H9 (cell line): ENCODE measurements around the gene PITRM1. TPM values are rescaled to one million over a fixed set of nuclear protein-coding genes. Genes with fewer than 3 reads are reported as not detected.

Source experiments
- DNase-seq: peaks from one replicate; pipeline ENCODE4 v3.0.0-alpha.2; 2017
- H2AFZ ChIP-seq: one replicate; pipeline ENCODE4 v1.6.1; 2013; ENCODE audit warnings: mild to moderate bottlenecking, low read length, control low read depth, moderate library complexity
- H2AK5ac ChIP-seq: 2 replicates; pipeline ENCODE4 v1.6.1; 2013; ENCODE audit warnings: low read length, control low read depth, mixed read lengths; ENCODE audit not compliant: insufficient read length
- H2BK120ac ChIP-seq: one replicate; pipeline ENCODE4 v1.6.1; 2013; ENCODE audit warnings: low read depth, mild to moderate bottlenecking, low read length, control low read depth, inconsistent platforms; ENCODE audit not compliant: poor library complexity, severe bottlenecking
- H2BK12ac ChIP-seq: 2 replicates; pipeline ENCODE4 v1.6.1; 2013; ENCODE audit warnings: low read length, control low read depth, mixed read lengths, low read depth; ENCODE audit not compliant: insufficient read length
- H2BK15ac ChIP-seq: 2 replicates; pipeline ENCODE4 v1.6.1; 2013; ENCODE audit warnings: low read depth, low read length, control low read depth
- H2BK20ac ChIP-seq: one replicate; pipeline ENCODE4 v1.6.1; 2013; ENCODE audit warnings: low read depth, mild to moderate bottlenecking, low read length, control low read depth, inconsistent platforms; ENCODE audit not compliant: poor library complexity, severe bottlenecking
- H2BK5ac ChIP-seq: 2 replicates; pipeline ENCODE4 v1.6.1; 2013; ENCODE audit warnings: low read length, control low read depth, mixed read lengths; ENCODE audit not compliant: insufficient read length
- H3K14ac ChIP-seq: 2 replicates; pipeline ENCODE4 v1.6.1; 2013; ENCODE audit warnings: low read length, control low read depth; ENCODE audit not compliant: insufficient read depth
- H3K18ac ChIP-seq: 2 replicates; pipeline ENCODE4 v1.6.1; 2013; ENCODE audit warnings: low read depth, mild to moderate bottlenecking, mixed read lengths, low read length, control low read depth; ENCODE audit not compliant: insufficient read length
- H3K23ac ChIP-seq: 2 replicates; pipeline ENCODE4 v1.6.1; 2013; ENCODE audit warnings: low read length, control low read depth, mixed read lengths, low read depth; ENCODE audit not compliant: insufficient read length
- H3K23me2 ChIP-seq: 2 replicates; pipeline ENCODE4 v1.6.1; 2013; ENCODE audit warnings: low read depth, mild to moderate bottlenecking, mixed read lengths, low read length, control low read depth; ENCODE audit not compliant: insufficient read length, poor library complexity, severe bottlenecking
- H3K27ac ChIP-seq: 2 replicates; pipeline ENCODE4 v1.5.1; 2013; ENCODE audit warnings: low read length, control low read depth, mixed read lengths, low read depth; ENCODE audit not compliant: insufficient read length
- H3K27me3 ChIP-seq: 2 replicates; pipeline ENCODE4 v1.6.1; 2013; ENCODE audit warnings: low read length, control low read depth, inconsistent platforms; ENCODE audit not compliant: insufficient read depth
- H3K4ac ChIP-seq: 2 replicates; pipeline ENCODE4 v1.6.1; 2013; ENCODE audit warnings: low read depth, mild to moderate bottlenecking, control low read depth, inconsistent platforms, low read length, moderate library complexity
- H3K4me1 ChIP-seq: 2 replicates; pipeline ENCODE4 v1.6.1; 2013; ENCODE audit warnings: low read length, control low read depth, inconsistent platforms; ENCODE audit not compliant: insufficient read depth
- H3K4me2 ChIP-seq: 2 replicates; pipeline ENCODE4 v1.6.1; 2013; ENCODE audit warnings: low read length, control low read depth, mixed read lengths; ENCODE audit not compliant: insufficient read length, insufficient read depth
- H3K56ac ChIP-seq: 2 replicates; pipeline ENCODE4 v1.6.1; 2013; ENCODE audit warnings: low read depth, mild to moderate bottlenecking, mixed read lengths, low read length, control low read depth; ENCODE audit not compliant: insufficient read length
- H3K79me1 ChIP-seq: 2 replicates; pipeline ENCODE4 v1.6.1; 2013; ENCODE audit warnings: low read depth, mild to moderate bottlenecking, moderate library complexity, low read length, control low read depth, inconsistent platforms; ENCODE audit not compliant: insufficient read depth, poor library complexity, severe bottlenecking
- H3K79me2 ChIP-seq: 2 replicates; pipeline ENCODE4 v1.6.1; 2013; ENCODE audit warnings: low read length, control low read depth, inconsistent platforms; ENCODE audit not compliant: insufficient read depth
- H3K9ac ChIP-seq: 2 replicates; pipeline ENCODE4 v1.6.1; 2013; ENCODE audit warnings: low read length, control low read depth, mixed read lengths; ENCODE audit not compliant: insufficient read length; ENCODE audit errors: extremely low read depth
- H3K9me3 ChIP-seq: one replicate; pipeline ENCODE4 v1.6.1; 2013; ENCODE audit warnings: low read depth, low read length, inconsistent platforms; ENCODE audit not compliant: control insufficient read depth
- H3T11ph ChIP-seq: one replicate; pipeline ENCODE4 v1.6.1; 2013; ENCODE audit warnings: mild to moderate bottlenecking, low read length, control low read depth, inconsistent platforms
- H4K20me1 ChIP-seq: one replicate; pipeline ENCODE4 v1.6.1; 2013; ENCODE audit not compliant: control insufficient read depth, insufficient read length, insufficient read depth
- H4K5ac ChIP-seq: 2 replicates; pipeline ENCODE4 v1.6.1; 2013; ENCODE audit warnings: low read depth, mild to moderate bottlenecking, mixed read lengths, low read length, control low read depth; ENCODE audit not compliant: insufficient read length
- H4K8ac ChIP-seq: replicated peaks from 2 replicates; pipeline ENCODE4 v1.6.1; 2013; ENCODE audit warnings: low read length, control low read depth, mixed read lengths, low read depth; ENCODE audit not compliant: insufficient read length
- H4K91ac ChIP-seq: 2 replicates; pipeline ENCODE4 v1.6.1; 2013; ENCODE audit warnings: low read depth, mild to moderate bottlenecking, moderate library complexity, mixed read lengths, low read length, control low read depth; ENCODE audit not compliant: insufficient read length
- H3K27ac Mint-ChIP-seq, 3 experiments: 2 replicates in 2 of 3; 3 replicates in 1 of 3; pipeline ENCODE4 v1.8.0; 2020 to 2021; ENCODE audit warnings: mixed read lengths in 3 of 3, mild to moderate bottlenecking in 1 of 3, moderate library complexity in 1 of 3
- H3K27me3 Mint-ChIP-seq: 2 replicates; pipeline ENCODE4 v1.8.0; 2021; ENCODE audit warnings: low read depth, mild to moderate bottlenecking, moderate library complexity, mixed read lengths
- H3K36me3 Mint-ChIP-seq, 3 experiments: 2 replicates in 2 of 3; 3 replicates in 1 of 3; pipeline ENCODE4 v1.8.0; 2020 to 2021; ENCODE audit warnings: low read depth in 3 of 3, mixed read lengths in 3 of 3; ENCODE audit not compliant: insufficient read depth in 1 of 3
- H3K4me1 Mint-ChIP-seq, 2 experiments: 2 replicates each; pipeline ENCODE4 v1.8.0; 2020; ENCODE audit warnings: mixed read lengths in 2 of 2
- H3K4me3 Mint-ChIP-seq, 2 experiments: 2 replicates in 1 of 2; 3 replicates in 1 of 2; pipeline ENCODE4 v1.8.0; 2020 to 2021; ENCODE audit warnings: mild to moderate bottlenecking in 2 of 2, mixed read lengths in 2 of 2, moderate library complexity in 1 of 2
- H3K9me3 Mint-ChIP-seq, 2 experiments: 2 replicates in 1 of 2; 3 replicates in 1 of 2; pipeline ENCODE4 v1.8.0; 2020; ENCODE audit warnings: mild to moderate bottlenecking in 2 of 2, mixed read lengths in 2 of 2, moderate library complexity in 1 of 2
- WGBS: extraction: QIAGEN DNeasy Blood & Tissue Kit; methylation state at CpG from one replicate; pipeline ENCODE4 v1.1.7; 2013; ENCODE audit warnings: missing lambda C conversion rate, low lambda C conversion rate, mixed read lengths; ENCODE audit not compliant: insufficient read length; ENCODE audit errors: extremely low coverage; 5-methylcytosine and 5-hydroxymethylcytosine counted together
- total RNA-seq: library from RNA; stranded (reverse); gene quantifications from 2 replicates; pipeline ENCODE4 v1.2.1, GENCODE V29; 2021
- TF ChIP-seq, protein P1 (sequence below): fragments of 200-600 bp; sonication (generic); conservative IDR thresholded peaks from 3 replicates; pipeline ENCODE4 v1.8.0; 2021; ENCODE audit warnings: antibody characterized with exemption, mild to moderate bottlenecking

The PITRM1 gene
- total RNA-seq, 1 experiment from 2014 or later = 27.8 TPM

DNA sequence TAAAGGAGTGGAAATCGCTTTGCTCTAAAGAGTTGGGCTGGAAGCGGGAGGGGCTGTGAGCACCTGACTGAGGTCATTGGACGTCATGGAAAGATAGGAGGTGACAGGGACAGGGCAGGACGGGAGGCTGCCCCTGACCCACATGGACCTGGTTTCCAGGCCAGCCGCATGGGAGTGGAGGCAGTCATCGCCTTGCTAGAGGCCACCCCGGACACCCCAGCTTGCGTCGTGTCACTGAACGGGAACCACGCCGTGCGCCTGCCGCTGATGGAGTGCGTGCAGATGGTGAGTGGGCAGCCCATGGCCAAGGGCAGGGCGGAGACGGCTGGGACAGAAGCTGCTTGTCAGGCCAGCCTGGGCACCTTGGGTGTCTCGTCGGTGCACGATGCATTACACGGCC is 63.4 kb downstream of the PITRM1 start:
- no peaks in the 10 kb centered on the region for H3K79me1 ChIP-seq
- no peak overlapping the region for H3K4me2 ChIP-seq
- H3K79me2 ChIP-seq = no peaks in the 10 kb centered on the region
- no peak overlapping the region for H2BK12ac ChIP-seq
- no peak overlapping the region for H3T11ph ChIP-seq
- H3K27me3 Mint-ChIP-seq = no peaks in the 10 kb centered on the region
- no peak overlapping the region for H2BK120ac ChIP-seq
- no peak overlapping the region for H3K4ac ChIP-seq
- TF ChIP-seq, protein P1, sequence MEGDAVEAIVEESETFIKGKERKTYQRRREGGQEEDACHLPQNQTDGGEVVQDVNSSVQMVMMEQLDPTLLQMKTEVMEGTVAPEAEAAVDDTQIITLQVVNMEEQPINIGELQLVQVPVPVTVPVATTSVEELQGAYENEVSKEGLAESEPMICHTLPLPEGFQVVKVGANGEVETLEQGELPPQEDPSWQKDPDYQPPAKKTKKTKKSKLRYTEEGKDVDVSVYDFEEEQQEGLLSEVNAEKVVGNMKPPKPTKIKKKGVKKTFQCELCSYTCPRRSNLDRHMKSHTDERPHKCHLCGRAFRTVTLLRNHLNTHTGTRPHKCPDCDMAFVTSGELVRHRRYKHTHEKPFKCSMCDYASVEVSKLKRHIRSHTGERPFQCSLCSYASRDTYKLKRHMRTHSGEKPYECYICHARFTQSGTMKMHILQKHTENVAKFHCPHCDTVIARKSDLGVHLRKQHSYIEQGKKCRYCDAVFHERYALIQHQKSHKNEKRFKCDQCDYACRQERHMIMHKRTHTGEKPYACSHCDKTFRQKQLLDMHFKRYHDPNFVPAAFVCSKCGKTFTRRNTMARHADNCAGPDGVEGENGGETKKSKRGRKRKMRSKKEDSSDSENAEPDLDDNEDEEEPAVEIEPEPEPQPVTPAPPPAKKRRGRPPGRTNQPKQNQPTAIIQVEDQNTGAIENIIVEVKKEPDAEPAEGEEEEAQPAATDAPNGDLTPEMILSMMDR = no peak
- no peak overlapping the region for H3K18ac ChIP-seq
- H3K9me3 Mint-ChIP-seq = no peaks in the 10 kb centered on the region
- no peak overlapping the region for H2BK5ac ChIP-seq
- H3K23me2 ChIP-seq = no peaks in the 10 kb centered on the region
- no peak overlapping the region for H3K56ac ChIP-seq
- WGBS = no CpG with 5 or more reads among the region's 21 CpGs
- no peak overlapping the region for H2BK15ac ChIP-seq
- H3K9ac ChIP-seq = no peak overlapping the region
- H3K4me1 ChIP-seq = no peaks in the 10 kb centered on the region
- H4K20me1 ChIP-seq = no peaks in the 10 kb centered on the region
- no peak overlapping the region for H3K27ac Mint-ChIP-seq
- no peak overlapping the region for H3K23ac ChIP-seq
- no peaks in the 10 kb centered on the region for H3K4me1 Mint-ChIP-seq
- no peak for DNase-seq
- H4K91ac ChIP-seq = no peak overlapping the region
- H3K36me3 Mint-ChIP-seq = peaks cover 65 to 88% (median 88%) of the 10 kb centered on the region in 3 experiments
- H3K27me3 ChIP-seq = no peaks in the 10 kb centered on the region
- no peaks in the 10 kb centered on the region for H3K9me3 ChIP-seq
- H2BK20ac ChIP-seq = no peak overlapping the region
- no peak overlapping the region for H4K5ac ChIP-seq
- H2AFZ ChIP-seq = no peak overlapping the region
- no peak overlapping the region for H3K4me3 Mint-ChIP-seq
- H3K27ac ChIP-seq = no peak overlapping the region
- no peak overlapping the region for H4K8ac ChIP-seq
- no peak overlapping the region for H3K14ac ChIP-seq
- no peak overlapping the region for H2AK5ac ChIP-seq
